NCI-H226 (cell line): ENCODE data around the gene MYO10.
"Not testable (repeated sequence)": the region's sequence is repeated elsewhere in the genome, so short reads cannot be mapped to it uniquely, and the experiment has no call there.

Source experiments
- DNase-seq: peaks from one replicate; pipeline ENCODE4 v3.0.0-alpha.2; 2015

The MYO10 gene

GRCh38 chr5:16855485-16855884 lies 80.6 kb downstream of the MYO10 start:
- no peak for DNase-seq

- no peak for DNase-seq
Observed at GRCh38 chr5:16854351-16854750, 81.7 kb downstream of the MYO10 start.

DNA sequence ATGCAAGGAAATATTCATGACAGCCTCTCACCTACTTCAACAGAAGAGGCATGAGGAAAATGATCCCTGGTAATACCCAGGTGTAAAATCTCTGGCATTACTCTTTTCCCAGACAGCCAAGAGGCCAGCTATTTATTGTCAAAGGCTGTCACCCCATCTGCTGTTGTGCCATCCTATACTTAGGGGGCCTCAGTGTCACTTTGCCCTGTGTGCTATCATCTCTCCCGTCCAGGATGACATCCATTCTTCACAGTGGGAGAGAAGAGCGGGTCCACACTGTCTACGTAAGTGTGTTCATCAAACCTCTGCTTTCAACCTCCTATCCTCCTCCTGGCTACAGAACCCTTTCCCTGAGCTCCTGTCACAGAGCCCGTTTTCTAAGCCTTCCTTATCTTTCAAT lies 82.6 kb downstream of the MYO10 start:
- no peak for DNase-seq

DNA sequence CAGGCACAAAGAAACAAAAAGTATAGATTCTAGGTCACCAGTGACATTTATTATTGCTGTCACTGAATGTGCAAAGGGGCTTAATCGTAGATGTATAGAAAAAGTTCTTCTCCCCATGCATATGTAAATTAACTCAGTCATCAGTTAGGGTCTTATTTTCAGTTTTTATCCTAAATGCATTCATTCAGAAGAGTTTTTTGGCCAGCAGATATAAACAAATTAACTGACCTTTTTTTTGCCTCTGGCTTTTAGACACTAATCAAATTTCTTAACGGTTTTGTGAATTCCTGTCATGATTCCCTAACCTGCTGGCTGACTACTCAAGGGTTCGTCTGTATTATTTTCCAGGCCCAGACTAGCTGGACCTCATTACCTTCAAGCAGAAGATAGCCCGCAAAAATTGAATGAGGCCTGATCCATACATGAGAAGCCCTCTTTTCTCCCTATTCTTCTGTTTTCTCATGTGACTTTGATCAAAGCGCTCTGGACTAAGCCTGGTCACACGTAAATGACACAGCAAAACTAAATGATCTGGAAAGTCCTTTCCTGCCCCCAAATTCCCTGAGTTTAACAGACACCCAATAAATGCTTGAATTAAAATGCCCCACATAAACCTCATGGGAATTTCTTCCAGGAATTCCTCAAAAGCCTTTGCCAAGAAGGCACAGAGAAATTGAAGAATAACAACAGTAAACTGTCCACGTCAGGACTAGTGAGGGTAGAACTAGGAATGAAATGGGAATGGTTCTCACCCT lies 83.7 kb downstream of the MYO10 start:
- DNase-seq: no peak

GRCh38 chr5:16849775-16850174 lies 86.3 kb downstream of the MYO10 start:
- DNase-seq: no peak

- DNase-seq: no peak
Observed at GRCh38 chr5:16849181-16849580, 86.9 kb downstream of the MYO10 start.

DNA sequence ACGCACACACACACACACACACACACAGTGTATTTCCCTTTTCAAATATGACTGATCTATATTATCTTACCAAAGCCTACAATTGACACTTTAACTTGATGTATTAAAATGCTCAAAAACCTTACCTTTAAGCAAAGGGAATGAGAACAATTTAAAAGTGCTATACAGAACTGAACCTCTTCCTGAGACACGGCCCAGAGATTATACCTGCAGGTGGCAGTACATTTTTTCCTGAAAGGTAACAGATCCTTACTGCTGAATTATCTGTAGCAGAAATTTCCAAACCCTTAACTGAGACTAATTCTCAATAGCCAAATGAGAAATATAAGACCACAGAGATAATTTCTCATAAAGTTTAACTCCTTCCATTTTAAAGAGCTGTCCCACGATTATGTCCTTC lies 91.1 kb downstream of the MYO10 start:
- DNase-seq: no peak

- no peak for DNase-seq
Observed at GRCh38 chr5:16842896-16843295, 93.2 kb downstream of the MYO10 start.

GRCh38 chr5:16841416-16841815 lies 94.7 kb downstream of the MYO10 start:
- DNase-seq: no peak

- DNase-seq: no peak
Observed at GRCh38 chr5:16837305-16837704, 98.8 kb downstream of the MYO10 start.

DNA sequence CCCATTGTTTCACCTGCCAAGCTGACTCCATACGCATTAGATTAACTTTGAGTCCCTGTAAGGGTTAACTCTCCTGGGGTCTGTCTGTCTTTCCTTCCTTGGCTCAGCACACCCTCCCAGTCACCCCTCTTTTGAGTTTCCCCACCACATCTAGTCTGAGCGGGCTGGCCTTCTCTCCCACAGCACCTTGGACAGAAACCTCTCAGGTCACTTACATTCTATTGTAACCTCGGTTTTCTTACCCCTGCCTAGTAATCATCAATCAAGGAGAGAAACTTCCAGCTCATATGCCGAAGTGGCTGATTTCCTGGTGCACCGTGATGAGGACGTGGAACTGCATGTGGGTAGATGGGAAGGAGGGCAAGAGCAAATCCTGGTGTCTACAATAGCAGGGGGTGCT lies 102.1 kb downstream of the MYO10 start:
- DNase-seq: no peak

DNA sequence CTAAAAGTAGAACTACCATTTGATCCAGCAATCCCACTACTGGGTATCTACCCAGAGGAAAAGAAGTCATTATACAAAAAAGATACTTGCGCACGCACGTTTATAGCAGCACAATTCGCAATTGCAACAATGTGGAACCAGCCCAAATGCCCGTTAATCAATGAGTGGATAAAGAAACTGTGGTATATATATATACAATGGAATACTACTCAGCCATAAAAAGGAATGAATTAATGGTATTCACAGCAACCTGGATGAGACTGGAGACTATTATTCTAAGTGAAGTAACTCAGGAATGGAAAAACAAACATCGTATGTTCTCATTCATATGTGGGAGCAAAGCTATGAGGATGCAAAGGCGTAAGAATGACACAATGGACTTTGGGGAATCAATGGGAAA lies 104.8 kb downstream of the MYO10 start:
- not testable (repeated sequence) for DNase-seq

DNA sequence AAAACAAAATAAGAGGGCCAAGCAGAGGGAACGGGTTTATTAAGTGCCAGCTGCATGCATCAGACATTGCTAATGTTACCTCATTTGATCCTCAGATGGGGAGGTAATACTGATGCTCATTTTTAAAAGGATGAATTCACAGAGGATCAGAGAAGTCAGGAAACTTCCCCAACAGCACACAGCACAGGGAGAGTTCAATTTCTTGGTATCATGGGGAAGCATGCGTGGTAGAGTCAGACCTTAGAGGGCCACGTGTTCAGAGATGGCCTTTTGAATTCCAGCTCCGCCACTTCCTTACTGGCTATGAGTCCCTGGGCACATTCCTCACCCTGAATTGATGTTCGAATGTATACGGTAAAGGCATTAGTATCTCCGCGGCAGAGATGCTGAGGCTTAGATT lies 108.3 kb downstream of the MYO10 start:
- DNase-seq: no peak

DNA sequence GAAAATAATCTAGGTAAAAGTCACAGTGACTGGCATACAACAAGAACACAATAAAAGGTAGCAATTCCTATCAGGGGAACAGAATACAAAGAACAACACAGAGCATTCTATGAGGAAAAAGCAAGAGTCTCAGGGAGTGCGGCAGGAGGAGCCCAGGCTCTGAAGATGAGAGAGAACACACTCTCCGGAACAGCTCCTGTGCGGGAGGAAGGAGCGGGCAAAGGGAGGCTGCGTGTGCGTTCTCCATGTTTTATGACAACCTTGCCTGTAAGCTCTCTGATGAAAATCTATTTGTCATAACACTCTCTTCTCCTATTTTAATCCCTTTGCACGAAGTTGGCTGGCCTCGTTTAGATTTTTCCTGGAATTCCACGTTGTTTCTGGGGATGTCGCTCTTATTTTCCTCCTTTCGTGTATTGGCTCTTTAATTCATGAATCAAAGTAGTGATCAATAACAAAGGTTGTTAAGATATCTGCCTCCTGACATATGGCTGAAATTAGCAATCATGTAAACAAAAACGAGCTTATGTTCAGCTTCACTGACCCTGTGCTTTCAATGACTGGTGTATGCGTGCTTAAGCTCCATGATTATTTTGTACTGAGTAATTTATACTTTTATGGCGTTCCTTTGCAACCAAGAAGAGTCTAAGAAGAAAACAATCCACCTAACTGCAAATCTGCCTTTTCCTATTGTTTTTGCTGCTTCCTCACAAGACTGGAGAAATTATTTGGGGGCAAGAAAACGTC lies 109.5 kb downstream of the MYO10 start:
- DNase-seq: no peak

GRCh38 chr5:16819522-16820167 lies 116.4 kb downstream of the MYO10 start:
- no peak for DNase-seq

- DNase-seq: no peak
Observed at GRCh38 chr5:16815432-16815831, 120.7 kb downstream of the MYO10 start.

DNA sequence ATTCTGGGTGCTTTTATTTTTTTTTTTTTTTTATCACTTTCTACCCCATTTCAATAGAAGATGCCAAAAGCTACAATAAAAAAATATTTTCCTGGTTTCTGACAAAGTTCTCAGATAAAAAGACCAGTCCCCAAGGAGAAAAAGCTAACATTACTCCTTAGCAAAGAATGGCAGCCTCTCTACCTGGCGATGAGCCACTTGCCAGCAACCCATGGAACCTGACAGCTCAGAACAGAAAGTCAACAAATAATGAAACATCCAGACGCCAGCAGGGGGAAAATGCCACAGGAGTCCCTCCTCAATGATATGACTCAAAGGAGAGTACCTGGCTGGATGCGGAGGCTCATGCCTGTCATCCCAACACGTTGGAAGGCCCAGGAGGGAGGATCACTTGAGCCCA lies 123.2 kb downstream of the MYO10 start:
- DNase-seq: peak; percentile 8

DNA sequence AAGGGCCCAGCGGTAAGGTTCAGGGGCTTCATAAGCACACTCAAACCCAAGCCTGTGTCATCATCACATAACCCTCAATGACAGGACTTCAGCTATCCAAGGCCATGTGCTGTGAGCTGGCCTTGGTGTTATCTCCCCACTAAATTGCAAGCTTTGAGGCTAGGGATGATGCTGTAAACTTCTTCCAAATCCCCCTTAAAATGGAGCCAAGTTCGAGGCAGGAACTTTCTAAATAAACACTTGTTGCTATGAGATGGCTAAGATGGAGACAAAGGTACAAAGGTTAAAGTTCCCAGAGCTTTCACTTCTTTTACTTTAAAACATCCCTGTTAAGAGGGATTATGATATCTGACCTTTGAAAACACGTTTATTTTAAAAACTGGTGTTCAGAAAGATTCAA lies 123.6 kb downstream of the MYO10 start:
- no peak for DNase-seq

- DNase-seq: no peak
Observed at GRCh38 chr5:16810208-16810854, 125.8 kb downstream of the MYO10 start.

GRCh38 chr5:16809395-16810207 lies 126.5 kb downstream of the MYO10 start:
- peak; percentile 19 for DNase-seq

DNA sequence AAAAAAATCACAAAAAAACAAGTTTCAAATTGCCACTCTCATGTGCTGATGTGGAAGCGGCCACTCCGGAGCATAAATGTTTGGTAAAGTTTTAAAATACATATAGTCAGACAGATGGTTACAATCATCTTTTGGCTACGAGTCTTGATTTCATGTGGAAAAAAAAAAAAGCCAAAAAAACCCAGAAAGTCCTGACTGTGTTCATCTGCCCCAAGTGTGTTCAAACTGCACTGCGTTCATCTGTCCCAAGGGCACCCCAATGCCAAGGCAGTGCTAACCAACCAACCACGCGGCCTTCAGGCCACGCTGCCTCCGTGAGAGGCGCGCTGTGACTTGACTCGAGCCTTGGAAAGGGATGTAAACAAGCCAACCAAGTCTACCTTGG lies 127.1 kb downstream of the MYO10 start:
- DNase-seq: no peak

DNA sequence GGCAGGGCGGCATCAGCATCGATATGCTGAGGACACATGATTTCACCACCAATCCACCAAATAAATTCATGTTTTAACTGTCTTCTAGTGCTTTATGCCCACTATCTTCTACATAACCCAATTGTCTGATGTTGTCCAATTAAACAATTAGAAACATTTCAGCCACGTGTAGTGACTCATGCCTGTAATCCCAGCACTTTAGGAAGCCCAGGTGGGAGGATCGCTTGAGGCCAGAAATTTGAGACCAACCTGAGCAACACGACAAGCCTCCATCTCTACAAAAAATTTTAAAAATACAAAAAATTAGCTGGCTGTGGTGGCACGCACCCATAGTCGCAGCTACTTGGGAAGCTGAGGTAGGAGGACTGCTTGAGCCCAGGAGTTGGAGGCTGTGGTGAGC lies 128.1 kb downstream of the MYO10 start:
- no peak for DNase-seq

GRCh38 chr5:16807547-16807864 lies 128.6 kb downstream of the MYO10 start:
- DNase-seq: no peak
